ENCODE measurements around the gene PXDC1. TPM values are rescaled to one million over a fixed set of nuclear protein-coding genes. Genes with fewer than 3 reads are reported as not detected.
A peak's percentile ranks its signal among the peaks of the same experiment; 100 is the strongest.
"Not testable (repeated sequence)": the region's sequence is repeated elsewhere in the genome, so short reads cannot be mapped to it uniquely, and the experiment has no call there.

Gene PXDC1
- total and polyA plus RNA-seq, 9 donors, result 15.3 to 29.0 (median 20.3) TPM

- no peaks in the 10 kb centered on the region for H3K36me3 ChIP-seq (ENCODE audit: control insufficient read depth, insufficient read depth, low read length)
- no peak overlapping the region for H3K4me3 ChIP-seq (ENCODE audit: low read length)
- H3K4me1 ChIP-seq (ENCODE audit: control insufficient read depth, insufficient read depth, low read length), result peaks cover 12% of the 10 kb centered on the region
- no peaks in the 10 kb centered on the region for H3K27me3 ChIP-seq (ENCODE audit: control insufficient read depth, insufficient read depth, low read length)
- no peak for DNase-seq
- no peak overlapping the region for H3K27ac ChIP-seq (ENCODE audit: low read length)
- WGBS (ENCODE audit: insufficient coverage), result 60% methylated on average over 1 of the region's 5 CpGs
- no peaks in the 10 kb centered on the region for H3K9me3 ChIP-seq (replicated peaks; ENCODE audit: control insufficient read depth, low read depth, low read length)
These were observed 13.2 kb upstream of the PXDC1 start for GRCh38 chr6:3764516-3765335.

- no peaks in the 10 kb centered on the region for H3K9me3 ChIP-seq (replicated peaks; ENCODE audit: control insufficient read depth, low read depth, low read length)
- H3K27me3 ChIP-seq (ENCODE audit: control insufficient read depth, insufficient read depth, low read length), result no peaks in the 10 kb centered on the region
- no peaks in the 10 kb centered on the region for H3K36me3 ChIP-seq (ENCODE audit: control insufficient read depth, insufficient read depth, low read length)
- no peak overlapping the region for H3K4me3 ChIP-seq (ENCODE audit: low read length)
- no peak overlapping the region for H3K27ac ChIP-seq (ENCODE audit: low read length)
- DNase-seq, result no peak
- no CpG with 5 or more reads among the region's 6 CpGs for WGBS (ENCODE audit: insufficient coverage)
- peaks cover 12% of the 10 kb centered on the region for H3K4me1 ChIP-seq (ENCODE audit: control insufficient read depth, insufficient read depth, low read length)
These were observed 11.3 kb upstream of the PXDC1 start for GRCh38 chr6:3762852-3763251.

- H3K9me3 ChIP-seq (replicated peaks; ENCODE audit: control insufficient read depth, low read depth, low read length), result no peaks in the 10 kb centered on the region
- H3K36me3 ChIP-seq (ENCODE audit: control insufficient read depth, insufficient read depth, low read length), result no peaks in the 10 kb centered on the region
- no peak for DNase-seq
- H3K27ac ChIP-seq (ENCODE audit: low read length), result no peak overlapping the region
- H3K4me3 ChIP-seq (ENCODE audit: low read length), result no peak overlapping the region
- peaks cover 12% of the 10 kb centered on the region for H3K4me1 ChIP-seq (ENCODE audit: control insufficient read depth, insufficient read depth, low read length)
- no peaks in the 10 kb centered on the region for H3K27me3 ChIP-seq (ENCODE audit: control insufficient read depth, insufficient read depth, low read length)
- 96% methylated on average over 15 of the region's 15 CpGs for WGBS (ENCODE audit: insufficient coverage)
These were observed 10.8 kb upstream of the PXDC1 start for GRCh38 chr6:3762359-3762758.

- Histone ChIP-seq H3K4me3 (ENCODE audit: low read length) (no peak overlapping the region), H3K9me3 (replicated peaks; ENCODE audit: control insufficient read depth, low read depth, low read length) (no peaks in the 10 kb centered on the region), H3K27ac (ENCODE audit: low read length) (no peak overlapping the region), H3K27me3 (ENCODE audit: control insufficient read depth, insufficient read depth, low read length) (no peaks in the 10 kb centered on the region), H3K36me3 (ENCODE audit: control insufficient read depth, insufficient read depth, low read length) (no peaks in the 10 kb centered on the region), H3K4me1 (ENCODE audit: control insufficient read depth, insufficient read depth, low read length) (peaks cover 10% of the 10 kb centered on the region)
- WGBS (ENCODE audit: insufficient coverage), result 94% methylated on average over 3 of the region's 8 CpGs
- DNase-seq, result no peak
These were observed 10.4 kb upstream of the PXDC1 start for GRCh38 chr6:3761989-3762270.

GRCh38 chr6:3759646-3760232 lies 8.2 kb upstream of the PXDC1 start:
- Histone ChIP-seq H3K27me3 (ENCODE audit: control insufficient read depth, insufficient read depth, low read length) (no peaks in the 10 kb centered on the region), H3K4me1 (ENCODE audit: control insufficient read depth, insufficient read depth, low read length) (peaks cover 3% of the 10 kb centered on the region), H3K9me3 (replicated peaks; ENCODE audit: control insufficient read depth, low read depth, low read length) (no peaks in the 10 kb centered on the region), H3K27ac (ENCODE audit: low read length) (peak overlapping the region; percentile 4), H3K36me3 (ENCODE audit: control insufficient read depth, insufficient read depth, low read length) (no peaks in the 10 kb centered on the region), H3K4me3 (ENCODE audit: low read length) (no peak overlapping the region)
- WGBS (ENCODE audit: insufficient coverage), result 80% methylated on average over 1 of the region's 6 CpGs
- DNase-seq, result peak; percentile 90

DNA sequence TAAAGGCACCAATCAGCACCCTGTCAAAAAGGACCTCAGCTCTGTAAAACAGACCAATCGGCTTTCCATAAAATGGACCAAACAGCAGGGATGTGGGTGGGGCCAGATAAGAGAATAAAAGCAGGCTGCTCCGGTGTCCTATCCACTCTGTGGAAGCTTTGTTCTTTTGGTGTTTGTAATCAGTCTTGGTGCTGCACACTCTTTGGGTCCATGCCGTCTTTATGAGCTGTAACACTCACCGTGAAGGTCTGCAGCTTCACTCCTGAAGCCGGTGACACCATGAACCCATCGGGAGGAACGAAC lies 7.3 kb upstream of the PXDC1 start:
- H3K9me3 ChIP-seq (replicated peaks; ENCODE audit: control insufficient read depth, low read depth, low read length), result no peaks in the 10 kb centered on the region
- no peak overlapping the region for H3K27ac ChIP-seq (ENCODE audit: low read length)
- no peak for DNase-seq
- no peak overlapping the region for H3K4me3 ChIP-seq (ENCODE audit: low read length)
- H3K36me3 ChIP-seq (ENCODE audit: control insufficient read depth, insufficient read depth, low read length), result no peaks in the 10 kb centered on the region
- H3K27me3 ChIP-seq (ENCODE audit: control insufficient read depth, insufficient read depth, low read length), result no peaks in the 10 kb centered on the region
- peaks cover 5% of the 10 kb centered on the region for H3K4me1 ChIP-seq (ENCODE audit: control insufficient read depth, insufficient read depth, low read length)
- WGBS (ENCODE audit: insufficient coverage), result 63% methylated on average over 5 of the region's 7 CpGs

GRCh38 chr6:3757998-3758841 lies 6.7 kb upstream of the PXDC1 start:
- not testable (repeated sequence) for H3K9me3 ChIP-seq (replicated peaks; ENCODE audit: control insufficient read depth, low read depth, low read length); DNase-seq; H3K4me1 ChIP-seq (ENCODE audit: control insufficient read depth, insufficient read depth, low read length); H3K36me3 ChIP-seq (ENCODE audit: control insufficient read depth, insufficient read depth, low read length); H3K27me3 ChIP-seq (ENCODE audit: control insufficient read depth, insufficient read depth, low read length); H3K4me3 ChIP-seq (ENCODE audit: low read length); H3K27ac ChIP-seq (ENCODE audit: low read length)
- 96% methylated on average over 43 of the region's 57 CpGs for WGBS (ENCODE audit: insufficient coverage)

- Histone ChIP-seq H3K36me3 (ENCODE audit: control insufficient read depth, insufficient read depth, low read length) (no peaks in the 10 kb centered on the region), H3K4me1 (ENCODE audit: control insufficient read depth, insufficient read depth, low read length) (peaks cover 19% of the 10 kb centered on the region), H3K27me3 (ENCODE audit: control insufficient read depth, insufficient read depth, low read length) (no peaks in the 10 kb centered on the region), H3K27ac (ENCODE audit: low read length) (no peak overlapping the region), H3K4me3 (ENCODE audit: low read length) (no peak overlapping the region), H3K9me3 (replicated peaks; ENCODE audit: control insufficient read depth, low read depth, low read length) (no peaks in the 10 kb centered on the region)
- DNase-seq, result no peak
- WGBS (ENCODE audit: insufficient coverage), result 76% methylated on average over 9 of the region's 9 CpGs
These were observed 5.7 kb upstream of the PXDC1 start for GRCh38 chr6:3757241-3757641.

- no peaks in the 10 kb centered on the region for H3K36me3 ChIP-seq (ENCODE audit: control insufficient read depth, insufficient read depth, low read length)
- H3K4me3 ChIP-seq (ENCODE audit: low read length), result no peak overlapping the region
- no peaks in the 10 kb centered on the region for H3K27me3 ChIP-seq (ENCODE audit: control insufficient read depth, insufficient read depth, low read length)
- no peak for DNase-seq
- H3K27ac ChIP-seq (ENCODE audit: low read length), result no peak overlapping the region
- H3K9me3 ChIP-seq (replicated peaks; ENCODE audit: control insufficient read depth, low read depth, low read length), result no peaks in the 10 kb centered on the region
- H3K4me1 ChIP-seq (ENCODE audit: control insufficient read depth, insufficient read depth, low read length), result peaks cover 20% of the 10 kb centered on the region
- WGBS (ENCODE audit: insufficient coverage), result 67% methylated on average over 1 of the region's 3 CpGs
These were observed 5.0 kb upstream of the PXDC1 start for GRCh38 chr6:3756546-3756945.
